Ishikawa (cell line): ENCODE results near the gene ANKRD44.
A peak's percentile ranks its signal among the peaks of the same experiment; 100 is the strongest.

Source experiments
- CEBPB ChIP-seq: IDR thresholded peaks from 2 replicates; pipeline ENCODE4 v1.6.1; 2012
- CREB1 ChIP-seq: IDR thresholded peaks from 2 replicates; pipeline ENCODE4 v1.6.1; 2012; ENCODE audit warnings: low read depth
- EGR1 ChIP-seq: IDR thresholded peaks from 2 replicates; pipeline ENCODE4 v1.6.1; 2012
- EP300 ChIP-seq: IDR thresholded peaks from 2 replicates; pipeline ENCODE4 v1.6.1; 2012; ENCODE audit warnings: borderline replicate concordance
- FOXM1 ChIP-seq: IDR thresholded peaks from 2 replicates; pipeline ENCODE4 v1.6.1; 2012; ENCODE audit warnings: low read depth, borderline replicate concordance
- MAX ChIP-seq: IDR thresholded peaks from 2 replicates; pipeline ENCODE4 v1.6.1; 2012
- NFIC ChIP-seq: IDR thresholded peaks from 2 replicates; pipeline ENCODE4 v1.6.1; 2012
- RAD21 ChIP-seq: IDR thresholded peaks from 2 replicates; pipeline ENCODE4 v1.6.1; 2012; ENCODE audit warnings: low read depth
- REST ChIP-seq: IDR thresholded peaks from 2 replicates; pipeline ENCODE4 v1.6.1; 2012; ENCODE audit warnings: low read depth, mild to moderate bottlenecking
- TAF1 ChIP-seq: IDR thresholded peaks from 2 replicates; pipeline ENCODE4 v1.6.1; 2012; ENCODE audit warnings: low read depth, mild to moderate bottlenecking
- TCF12 ChIP-seq: IDR thresholded peaks from 2 replicates; pipeline ENCODE4 v1.6.1; 2012; ENCODE audit warnings: low read depth
- TEAD4 ChIP-seq: IDR thresholded peaks from 2 replicates; pipeline ENCODE4 v1.6.1; 2012
- USF1 ChIP-seq: IDR thresholded peaks from 2 replicates; pipeline ENCODE4 v1.6.1; 2012
- YY1 ChIP-seq: IDR thresholded peaks from 2 replicates; pipeline ENCODE4 v1.6.1; 2012; ENCODE audit warnings: low read depth
- ZBTB7A ChIP-seq: IDR thresholded peaks from 2 replicates; pipeline ENCODE4 v1.6.1; 2012; ENCODE audit warnings: low read depth

The ANKRD44 gene

GRCh38 chr2:197085665-197086064, 224.9 kb downstream of the ANKRD44 start:
- TF ChIP-seq EP300 (no peak), CEBPB (no peak), YY1 (no peak), TAF1 (no peak), TCF12 (no peak)

GRCh38 chr2:197081294-197081693, 229.3 kb downstream of the ANKRD44 start:
- TF ChIP-seq TEAD4 (no peak), CREB1 (no peak), REST (no peak), CEBPB (no peak), FOXM1 (no peak), ZBTB7A (no peak), EGR1 (no peak), YY1 (no peak), RAD21 (no peak), TCF12 (no peak), TAF1 (no peak), NFIC (no peak)

- no peak for TF ChIP-seq CREB1
- no peak for TF ChIP-seq MAX
- TF ChIP-seq YY1, result no peak
- no peak for TF ChIP-seq ZBTB7A
- no peak for TF ChIP-seq EP300
- no peak for TF ChIP-seq REST
- no peak for TF ChIP-seq TEAD4
- TF ChIP-seq TCF12, result no peak
- no peak for TF ChIP-seq TAF1
- no peak for TF ChIP-seq EGR1
- TF ChIP-seq NFIC, result no peak
- no peak for TF ChIP-seq CEBPB
- no peak for TF ChIP-seq USF1
- no peak for TF ChIP-seq RAD21
- TF ChIP-seq FOXM1, result no peak
These were observed 229.9 kb downstream of the ANKRD44 start for GRCh38 chr2:197080578-197081216.

GRCh38 chr2:197079832-197080555, 230.6 kb downstream of the ANKRD44 start:
- TF ChIP-seq NFIC, result peak; percentile 80
- no peak for TF ChIP-seq CREB1
- peak; percentile 37; the same call in 1 of the 2 replicates for TF ChIP-seq EP300
- peak; percentile 39; the same call in 1 of the 2 replicates for TF ChIP-seq TEAD4
- TF ChIP-seq ZBTB7A, result no peak
- no peak for TF ChIP-seq RAD21
- TF ChIP-seq REST, result no peak
- TF ChIP-seq USF1, result no peak
- TF ChIP-seq CEBPB, result no peak
- TF ChIP-seq TAF1, result no peak
- TF ChIP-seq TCF12, result no peak
- TF ChIP-seq FOXM1, result peak; percentile 45; the same call in 1 of the 2 replicates
- no peak for TF ChIP-seq EGR1
